Measurements from ENCODE around the gene MRGPRX1.
"Not testable (repeated sequence)": the region's sequence is repeated elsewhere in the genome, so short reads cannot be mapped to it uniquely, and the experiment has no call there.

Gene MRGPRX1

DNA sequence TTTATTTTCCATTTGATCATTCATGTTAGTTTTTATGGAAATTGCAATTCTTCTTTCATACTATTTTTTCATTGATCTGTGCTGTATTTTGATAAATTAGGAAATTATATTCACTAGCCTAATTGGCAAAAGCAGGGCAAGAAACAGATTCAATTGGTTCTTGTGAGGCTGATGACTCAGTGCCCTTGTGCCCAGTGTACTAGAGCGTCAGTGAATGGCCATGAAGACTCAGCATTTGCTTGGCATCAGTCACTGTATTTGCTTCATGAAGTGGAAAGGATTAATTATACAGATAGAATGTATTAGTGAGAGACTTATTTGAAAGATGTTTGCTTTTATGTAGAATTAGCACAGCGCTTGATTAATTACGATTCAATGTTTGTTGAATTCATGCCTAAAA lies 31.8 kb downstream of the MRGPRX1 start:
- peaks cover 19% of the 10 kb centered on the region for H3K27me3 ChIP-seq (ENCODE audit: insufficient read depth, low read length, poor library complexity)
- no peak overlapping the region for H2AFZ ChIP-seq (ENCODE audit: low read depth, low read length)
- H3K4me3 ChIP-seq (ENCODE audit: low read depth in 1 of 2, low read length in 2 of 2) = no peak overlapping the region
- no peak overlapping the region for H3K9ac ChIP-seq (ENCODE audit: low read depth, low read length)
- no peak overlapping the region for H3K4me2 ChIP-seq (ENCODE audit: insufficient read depth, low read length)
- no peaks in the 10 kb centered on the region for H3K9me3 ChIP-seq (ENCODE audit: insufficient read depth, low read length, severe bottlenecking)
- no peaks in the 10 kb centered on the region for H3K36me3 ChIP-seq (ENCODE audit: insufficient read depth, low read length)
- ATAC-seq (ENCODE audit: insufficient read depth, low read depth) (no peak), DNase-seq (no peak)
- H3K27ac ChIP-seq (ENCODE audit: low read length) = no peak overlapping the region
- H3K4me1 ChIP-seq (ENCODE audit: insufficient read depth, low read length) = no peaks in the 10 kb centered on the region
- no peaks in the 10 kb centered on the region for H4K20me1 ChIP-seq (ENCODE audit: insufficient read depth, low read length)
- no peaks in the 10 kb centered on the region for H3K79me2 ChIP-seq (ENCODE audit: insufficient read depth, low read length)
- TF ChIP-seq, protein P1, sequence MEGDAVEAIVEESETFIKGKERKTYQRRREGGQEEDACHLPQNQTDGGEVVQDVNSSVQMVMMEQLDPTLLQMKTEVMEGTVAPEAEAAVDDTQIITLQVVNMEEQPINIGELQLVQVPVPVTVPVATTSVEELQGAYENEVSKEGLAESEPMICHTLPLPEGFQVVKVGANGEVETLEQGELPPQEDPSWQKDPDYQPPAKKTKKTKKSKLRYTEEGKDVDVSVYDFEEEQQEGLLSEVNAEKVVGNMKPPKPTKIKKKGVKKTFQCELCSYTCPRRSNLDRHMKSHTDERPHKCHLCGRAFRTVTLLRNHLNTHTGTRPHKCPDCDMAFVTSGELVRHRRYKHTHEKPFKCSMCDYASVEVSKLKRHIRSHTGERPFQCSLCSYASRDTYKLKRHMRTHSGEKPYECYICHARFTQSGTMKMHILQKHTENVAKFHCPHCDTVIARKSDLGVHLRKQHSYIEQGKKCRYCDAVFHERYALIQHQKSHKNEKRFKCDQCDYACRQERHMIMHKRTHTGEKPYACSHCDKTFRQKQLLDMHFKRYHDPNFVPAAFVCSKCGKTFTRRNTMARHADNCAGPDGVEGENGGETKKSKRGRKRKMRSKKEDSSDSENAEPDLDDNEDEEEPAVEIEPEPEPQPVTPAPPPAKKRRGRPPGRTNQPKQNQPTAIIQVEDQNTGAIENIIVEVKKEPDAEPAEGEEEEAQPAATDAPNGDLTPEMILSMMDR (IDR thresholded peaks at IDR 0.05; ENCODE audit: borderline replicate concordance, extremely low read depth, low read length, poor library complexity, severe bottlenecking) = no peak
- TF ChIP-seq EZH2 (IDR thresholded peaks at IDR 0.05; ENCODE audit: borderline replicate concordance, low read depth, low read length, severe bottlenecking) = no peak

- H4K20me1 ChIP-seq (ENCODE audit: insufficient read depth, low read length); H3K9me3 ChIP-seq (ENCODE audit: insufficient read depth, low read length, severe bottlenecking); H3K79me2 ChIP-seq (ENCODE audit: insufficient read depth, low read length); H3K27me3 ChIP-seq (ENCODE audit: insufficient read depth, low read length, poor library complexity); H3K36me3 ChIP-seq (ENCODE audit: insufficient read depth, low read length); H2AFZ ChIP-seq (ENCODE audit: low read depth, low read length); H3K4me2 ChIP-seq (ENCODE audit: insufficient read depth, low read length); DNase-seq; H3K4me3 ChIP-seq (ENCODE audit: low read depth in 1 of 2, low read length in 2 of 2); ATAC-seq (ENCODE audit: insufficient read depth, low read depth); H3K4me1 ChIP-seq (ENCODE audit: insufficient read depth, low read length); H3K9ac ChIP-seq (ENCODE audit: low read depth, low read length); H3K27ac ChIP-seq (ENCODE audit: low read length): not testable (repeated sequence)
Measured at GRCh38 chr11:18900637-18901036, 38.6 kb downstream of the MRGPRX1 start.

- H3K9ac ChIP-seq (ENCODE audit: low read depth, low read length); H3K4me2 ChIP-seq (ENCODE audit: insufficient read depth, low read length); H4K20me1 ChIP-seq (ENCODE audit: insufficient read depth, low read length); H3K79me2 ChIP-seq (ENCODE audit: insufficient read depth, low read length); H3K36me3 ChIP-seq (ENCODE audit: insufficient read depth, low read length); DNase-seq; H3K9me3 ChIP-seq (ENCODE audit: insufficient read depth, low read length, severe bottlenecking); H3K4me1 ChIP-seq (ENCODE audit: insufficient read depth, low read length); H3K4me3 ChIP-seq (ENCODE audit: low read depth in 1 of 2, low read length in 2 of 2); H3K27ac ChIP-seq (ENCODE audit: low read length); ATAC-seq (ENCODE audit: insufficient read depth, low read depth); H3K27me3 ChIP-seq (ENCODE audit: insufficient read depth, low read length, poor library complexity); H2AFZ ChIP-seq (ENCODE audit: low read depth, low read length): not testable (repeated sequence)
Measured at GRCh38 chr11:18900151-18900611, 39.0 kb downstream of the MRGPRX1 start.

GRCh38 chr11:18891712-18892111 lies 47.5 kb downstream of the MRGPRX1 start:
- H3K79me2 ChIP-seq (ENCODE audit: insufficient read depth, low read length); ATAC-seq (ENCODE audit: insufficient read depth, low read depth); H2AFZ ChIP-seq (ENCODE audit: low read depth, low read length); H3K9me3 ChIP-seq (ENCODE audit: insufficient read depth, low read length, severe bottlenecking); H3K4me1 ChIP-seq (ENCODE audit: insufficient read depth, low read length); DNase-seq; H3K4me2 ChIP-seq (ENCODE audit: insufficient read depth, low read length); H3K36me3 ChIP-seq (ENCODE audit: insufficient read depth, low read length); H4K20me1 ChIP-seq (ENCODE audit: insufficient read depth, low read length); H3K27ac ChIP-seq (ENCODE audit: low read length); H3K9ac ChIP-seq (ENCODE audit: low read depth, low read length); H3K4me3 ChIP-seq (ENCODE audit: low read depth in 1 of 2, low read length in 2 of 2): not testable (repeated sequence)
- peaks cover 21% of the 10 kb centered on the region for H3K27me3 ChIP-seq (ENCODE audit: insufficient read depth, low read length, poor library complexity)

GRCh38 chr11:18890615-18891014 lies 48.6 kb downstream of the MRGPRX1 start:
- H3K4me3 ChIP-seq (ENCODE audit: low read depth in 1 of 2, low read length in 2 of 2) = no peak overlapping the region
- TF ChIP-seq, protein P1 (IDR thresholded peaks at IDR 0.05; ENCODE audit: borderline replicate concordance, extremely low read depth, low read length, poor library complexity, severe bottlenecking) = no peak
- TF ChIP-seq EZH2 (IDR thresholded peaks at IDR 0.05; ENCODE audit: borderline replicate concordance, low read depth, low read length, severe bottlenecking) = no peak
- H3K9ac ChIP-seq (ENCODE audit: low read depth, low read length) = no peak overlapping the region
- no peaks in the 10 kb centered on the region for H3K9me3 ChIP-seq (ENCODE audit: insufficient read depth, low read length, severe bottlenecking)
- no peak overlapping the region for H2AFZ ChIP-seq (ENCODE audit: low read depth, low read length)
- H3K27ac ChIP-seq (ENCODE audit: low read length) = no peak overlapping the region
- no peak for DNase-seq
- no peaks in the 10 kb centered on the region for H4K20me1 ChIP-seq (ENCODE audit: insufficient read depth, low read length)
- H3K4me1 ChIP-seq (ENCODE audit: insufficient read depth, low read length) = no peaks in the 10 kb centered on the region
- H3K79me2 ChIP-seq (ENCODE audit: insufficient read depth, low read length) = no peaks in the 10 kb centered on the region
- H3K36me3 ChIP-seq (ENCODE audit: insufficient read depth, low read length) = no peaks in the 10 kb centered on the region
- peaks cover 21% of the 10 kb centered on the region for H3K27me3 ChIP-seq (ENCODE audit: insufficient read depth, low read length, poor library complexity)
- no peak overlapping the region for H3K4me2 ChIP-seq (ENCODE audit: insufficient read depth, low read length)
- no peak for ATAC-seq (ENCODE audit: insufficient read depth, low read depth)

Data from DND-41 (cell line).